NCI-H524 (cell line): ENCODE measurements around the gene SRCIN1.
"Not testable (repeated sequence)": the region's sequence is repeated elsewhere in the genome, so short reads cannot be mapped to it uniquely, and the experiment has no call there.

ENCODE experiments used
- DNase-seq, 2 experiments: peaks; one replicate each; lab custom pipeline; 2025; lab: John Stamatoyannopoulos, UW

Gene SRCIN1

DNA sequence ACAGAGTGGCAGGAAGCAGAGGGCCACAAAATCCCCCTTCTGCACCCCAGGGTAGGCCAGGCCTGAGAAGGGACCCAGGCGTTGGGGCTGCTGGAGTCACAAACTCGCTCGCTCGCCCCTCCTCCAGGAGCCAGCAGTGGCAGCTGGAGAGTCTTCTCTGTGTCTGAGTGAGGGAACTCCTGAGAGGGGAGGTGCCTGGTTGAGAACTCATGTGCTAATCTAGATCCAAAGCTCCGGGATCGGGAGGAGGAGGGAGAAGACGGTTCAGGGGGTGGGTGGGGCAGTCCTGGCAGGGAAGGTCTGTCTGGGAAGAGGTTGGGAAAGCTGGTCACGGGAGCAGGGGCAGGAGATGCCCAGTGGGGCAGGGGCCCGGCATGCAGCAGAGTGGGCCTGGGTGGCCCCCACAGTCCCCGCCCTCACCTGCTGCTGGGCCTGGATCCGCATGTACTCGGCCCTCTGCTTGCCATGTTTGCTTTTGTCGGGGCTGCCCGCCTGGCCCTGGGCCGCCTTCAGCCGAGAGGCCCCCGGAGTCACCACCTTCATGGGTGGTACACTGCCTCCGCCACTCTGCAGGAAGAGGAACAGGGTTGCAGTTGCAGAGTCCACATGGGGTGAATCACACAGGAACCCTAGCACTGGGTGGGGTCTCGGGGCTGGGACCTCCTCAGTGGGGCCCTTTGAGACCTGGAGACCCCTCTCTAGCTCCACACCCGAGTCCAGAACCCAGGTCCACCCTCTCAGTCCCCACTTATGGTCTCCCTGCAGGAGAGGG is 62.2 kb downstream of the SRCIN1 start:
- DNase-seq, result no peak

DNA sequence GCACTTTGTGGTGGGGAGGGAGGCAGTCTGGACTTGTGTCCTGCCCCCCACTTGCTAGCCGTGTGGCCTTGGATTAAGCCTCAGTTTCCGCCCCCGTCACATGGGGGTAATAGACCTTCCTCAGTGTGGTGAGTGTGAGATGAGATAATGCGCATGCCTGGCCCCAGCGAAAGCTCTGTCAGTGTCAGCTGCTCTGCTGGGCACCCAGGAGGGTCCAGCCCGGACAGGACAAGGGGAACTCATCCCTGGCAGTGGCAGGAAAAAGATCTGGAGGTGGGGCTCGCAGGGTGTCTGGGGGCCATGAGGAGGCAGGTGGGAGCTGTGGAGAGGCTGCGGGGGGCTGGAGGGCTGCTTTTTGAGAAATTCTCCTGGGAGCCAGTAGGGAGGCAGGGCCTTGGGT is 63.5 kb downstream of the SRCIN1 start:
- no peak for DNase-seq

DNA sequence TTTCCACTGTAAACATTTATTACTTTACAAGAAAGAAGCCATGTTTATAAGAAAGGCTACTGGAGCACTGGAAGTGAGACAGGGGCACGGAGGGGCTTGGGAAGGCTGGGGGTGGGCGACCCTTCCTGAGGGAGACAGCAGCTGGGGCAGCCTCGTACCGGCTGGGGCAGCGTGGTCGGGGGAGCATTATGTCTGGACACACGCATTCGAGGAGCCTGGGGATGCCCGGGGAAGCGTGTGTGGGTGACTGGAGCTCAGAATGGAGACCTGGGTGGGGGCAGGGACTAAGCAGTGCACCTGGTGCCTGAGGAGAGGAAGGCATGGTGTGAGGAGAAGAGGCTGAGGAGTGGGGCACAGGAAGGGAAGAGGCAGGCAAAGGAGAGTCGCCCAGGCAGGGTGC is 64.5 kb downstream of the SRCIN1 start:
- DNase-seq, result no peak

DNA sequence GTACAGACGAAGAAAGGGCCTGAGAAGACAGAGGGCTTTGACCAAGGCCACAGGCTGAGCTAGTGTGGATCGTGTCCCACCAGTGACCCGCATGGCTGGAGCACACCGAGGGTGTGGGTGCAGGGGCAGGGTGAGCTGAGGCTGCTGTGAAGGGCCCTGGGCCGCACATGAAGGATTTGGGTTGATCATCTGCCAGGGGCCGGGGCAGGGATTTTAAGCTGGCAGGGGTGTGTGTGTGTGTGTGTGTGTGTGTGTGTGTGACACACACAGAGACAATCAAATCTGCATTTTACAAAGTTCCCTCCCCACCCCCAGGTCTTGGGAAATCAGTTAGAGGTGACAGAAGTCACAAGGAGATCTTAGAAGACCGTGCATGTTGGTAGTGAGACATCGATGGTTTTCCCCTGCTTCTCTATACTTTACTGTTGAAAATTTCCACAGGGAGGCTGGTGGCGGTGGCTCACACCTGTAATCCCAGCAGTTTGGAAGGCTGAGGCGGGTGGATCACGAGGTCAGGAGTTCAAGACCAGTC is 65.2 kb downstream of the SRCIN1 start:
- no peak for DNase-seq

DNA sequence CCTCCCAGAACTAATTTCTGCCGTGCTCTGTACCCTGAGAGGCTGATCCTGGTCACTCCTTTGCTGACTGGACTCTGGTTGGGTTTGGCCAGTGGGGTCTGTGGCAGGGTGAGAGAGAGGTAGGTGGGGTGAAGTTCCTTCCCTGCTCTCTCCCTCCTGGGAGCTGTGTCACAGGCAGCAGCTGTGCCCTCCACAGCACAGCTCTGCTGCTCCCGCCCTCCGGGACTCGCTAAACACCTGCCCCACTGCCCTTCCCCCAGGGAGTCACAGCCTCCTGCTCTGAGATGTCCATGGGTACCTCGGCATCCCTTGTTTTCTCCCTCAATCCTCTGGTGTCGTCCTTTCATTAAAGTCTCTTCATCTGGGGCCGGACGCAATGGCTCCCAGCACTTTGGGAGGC is 66.4 kb downstream of the SRCIN1 start:
- peak in 1 of 2 experiments; percentile 52 for DNase-seq

DNA sequence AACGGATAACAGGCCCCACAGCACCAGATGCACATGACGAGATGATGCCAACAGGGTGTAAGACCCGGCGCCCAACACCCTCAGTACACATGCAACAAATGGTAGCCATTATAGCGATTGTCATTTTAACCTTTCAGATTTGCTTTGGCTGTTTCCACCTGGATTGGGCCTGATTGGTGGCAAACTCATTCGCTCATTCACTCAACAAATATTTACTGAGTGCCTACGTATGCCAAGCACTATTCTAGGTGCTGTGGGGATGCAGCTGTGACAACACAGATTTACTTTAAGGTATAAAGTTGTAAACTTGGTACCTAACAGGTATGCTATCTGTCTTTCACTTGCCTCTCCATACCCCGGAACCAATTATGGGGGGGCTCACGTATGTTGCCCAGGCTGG is 66.8 kb downstream of the SRCIN1 start:
- no peak for DNase-seq

DNA sequence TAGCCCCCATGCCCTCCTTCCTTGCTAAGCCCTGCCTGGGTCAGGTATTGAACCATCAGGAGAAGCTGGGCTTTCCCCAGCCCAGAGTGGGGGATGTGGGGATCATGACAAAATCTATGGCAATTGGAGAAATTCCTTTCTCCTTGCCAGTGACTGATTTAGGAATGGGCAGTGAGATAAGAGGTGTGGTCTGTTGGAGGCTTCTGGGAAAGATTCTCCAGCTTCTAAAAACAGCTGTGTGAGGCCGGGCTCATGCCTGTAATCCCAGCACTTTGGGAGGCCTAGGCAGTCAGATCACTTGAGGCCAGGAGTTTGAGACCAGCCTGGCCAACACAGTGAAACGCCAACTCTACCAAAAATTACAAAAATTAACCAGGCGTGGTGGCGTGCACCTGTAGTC is 69.1 kb downstream of the SRCIN1 start:
- no peak for DNase-seq

DNA sequence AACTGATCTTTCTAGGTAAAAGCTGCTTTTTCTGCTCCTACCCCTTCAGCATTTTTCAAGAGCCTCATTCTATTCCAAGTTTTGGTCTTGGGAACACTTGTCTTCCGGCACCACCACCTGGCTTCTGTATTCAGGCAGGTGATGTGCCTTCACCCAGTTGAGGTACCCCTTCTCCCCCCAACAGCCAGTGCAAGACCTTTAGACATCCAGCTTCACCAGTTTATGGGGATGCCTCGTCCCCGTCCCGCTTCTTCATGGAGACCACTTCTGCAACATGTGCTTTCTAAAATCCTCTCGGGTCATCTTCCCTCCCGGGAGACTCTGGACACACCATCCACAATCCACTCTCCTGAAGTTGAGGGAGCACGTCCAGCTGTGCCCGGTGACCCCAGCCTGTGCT is 69.9 kb downstream of the SRCIN1 start:
- no peak for DNase-seq

DNA sequence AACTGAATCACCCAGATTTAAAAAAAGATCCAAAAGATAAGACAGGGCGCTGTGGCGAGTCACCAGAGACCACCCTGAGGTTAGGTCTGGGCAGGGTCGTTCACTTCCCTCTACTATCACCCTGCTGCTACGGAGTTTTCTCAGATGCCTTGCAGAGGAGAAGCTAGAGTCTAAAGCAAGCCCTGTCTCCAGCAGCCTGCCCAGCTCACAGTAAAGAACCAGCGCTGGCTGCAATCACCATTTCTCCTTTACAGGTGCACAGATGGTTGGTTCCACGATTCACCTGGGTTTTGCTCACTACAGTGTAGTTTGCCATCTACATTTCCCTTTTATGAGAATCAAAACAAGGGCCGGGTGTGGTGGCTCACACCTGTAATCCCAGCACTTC is 71.3 kb downstream of the SRCIN1 start:
- DNase-seq, result no peak

DNA sequence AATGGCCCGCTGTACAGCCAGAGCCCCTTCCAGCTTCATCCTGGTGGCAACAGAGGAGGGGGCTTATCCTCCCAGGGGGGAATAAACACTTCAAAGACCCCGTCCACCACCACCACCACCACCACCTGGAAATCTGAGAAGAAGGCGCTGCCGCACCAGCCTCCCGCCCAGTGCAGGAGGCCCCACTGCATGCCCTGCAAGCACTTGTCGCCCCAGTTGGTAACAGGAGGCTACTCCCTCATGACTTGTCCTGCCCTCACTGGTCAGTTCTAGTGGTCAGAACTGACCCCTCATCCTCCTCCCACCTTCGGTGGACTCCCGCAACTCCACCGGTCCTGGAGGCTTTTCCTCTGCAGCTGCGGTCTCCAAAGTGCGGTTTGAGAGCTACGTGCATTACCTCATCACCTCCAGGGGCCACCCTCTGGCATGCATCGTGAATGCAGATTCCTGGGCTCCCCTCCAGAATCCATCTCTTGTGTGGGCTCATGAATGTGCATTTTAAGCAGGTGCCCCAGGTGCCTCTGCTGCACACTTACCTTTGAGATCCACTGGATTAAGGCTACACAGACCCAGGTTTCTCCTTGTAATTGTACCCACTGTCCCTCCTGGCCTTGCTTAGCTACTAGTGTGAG is 71.8 kb downstream of the SRCIN1 start:
- no peak for DNase-seq

DNA sequence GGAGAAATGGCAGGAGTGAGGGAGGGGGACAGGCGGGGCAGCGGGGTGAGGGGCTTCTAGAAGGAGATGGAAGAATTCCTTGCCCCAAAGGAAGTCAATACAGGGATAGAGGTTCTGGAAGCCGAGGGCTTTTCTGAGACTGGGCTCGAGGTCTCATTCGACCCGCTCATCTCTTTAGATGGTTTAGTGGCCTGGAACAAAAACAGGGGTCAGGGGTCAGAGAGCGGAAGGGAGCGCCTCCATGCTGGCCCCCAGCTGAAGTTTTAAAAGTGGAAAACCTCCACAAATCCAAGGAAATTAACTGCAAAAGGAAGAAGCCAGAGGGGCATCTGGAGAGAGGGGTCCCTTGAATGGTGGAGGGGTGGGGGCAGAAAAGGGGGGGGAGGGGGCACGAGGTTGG is 72.5 kb downstream of the SRCIN1 start:
- DNase-seq, result no peak

DNA sequence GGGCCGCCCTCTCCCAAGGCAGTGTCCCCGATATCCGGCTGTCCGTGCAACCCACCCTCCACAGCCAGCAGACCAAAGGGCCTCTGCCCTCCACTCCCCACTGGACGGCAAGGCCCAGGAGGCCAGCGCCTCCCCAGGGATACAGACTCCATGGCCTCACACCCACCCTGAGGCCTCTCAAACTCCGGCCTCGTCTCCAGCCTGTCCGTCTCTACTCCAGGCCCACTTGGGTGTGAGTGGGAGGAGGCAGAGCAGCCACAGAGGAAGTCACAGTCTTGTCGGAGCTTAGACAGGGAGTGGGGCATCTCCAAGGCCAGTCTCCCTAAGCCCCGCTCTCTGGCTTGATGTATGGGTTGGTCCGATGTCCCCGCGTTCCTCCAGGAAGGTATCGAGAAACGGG is 73.3 kb downstream of the SRCIN1 start:
- DNase-seq, result no peak

DNA sequence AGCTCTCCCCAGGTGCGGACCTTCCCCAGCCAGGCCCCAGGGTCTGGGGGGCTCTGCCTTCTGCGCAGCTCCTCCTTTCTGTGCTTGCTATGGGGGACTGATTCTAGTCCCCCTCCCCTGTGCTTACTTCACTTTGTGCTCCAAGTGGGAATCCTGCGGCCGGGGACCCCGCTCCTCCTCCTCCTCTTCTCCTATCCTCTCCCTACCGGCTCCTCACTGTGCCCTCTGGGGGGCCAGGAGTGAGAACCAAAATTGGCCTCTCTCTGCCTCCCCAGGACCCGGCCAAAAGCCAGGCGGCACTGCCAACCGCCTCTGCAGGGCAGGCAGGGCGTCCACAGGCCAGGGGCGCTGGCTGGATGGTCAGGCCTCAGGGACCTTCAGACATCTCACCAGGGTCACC is 74.0 kb downstream of the SRCIN1 start:
- not testable (repeated sequence) for DNase-seq

DNA sequence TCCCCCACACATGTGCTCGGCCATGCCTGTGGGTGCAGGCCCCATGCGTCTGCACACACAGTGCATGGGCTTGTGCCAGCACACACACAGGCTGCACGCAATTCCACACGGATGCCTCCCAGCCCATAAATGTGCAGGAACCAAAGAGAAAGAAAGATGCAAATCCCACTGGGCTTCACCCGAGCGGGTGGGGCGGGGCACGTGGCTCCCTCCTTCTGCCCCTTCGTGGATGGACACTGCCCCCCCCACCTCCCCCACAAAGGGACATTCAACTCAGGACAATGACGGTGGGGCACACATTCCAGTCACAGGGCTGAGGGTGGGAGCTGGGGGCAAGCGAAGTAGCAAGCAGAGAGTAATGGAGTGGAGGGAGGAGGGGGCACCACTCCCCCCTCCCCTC is 74.9 kb downstream of the SRCIN1 start:
- not testable (repeated sequence) for DNase-seq

DNA sequence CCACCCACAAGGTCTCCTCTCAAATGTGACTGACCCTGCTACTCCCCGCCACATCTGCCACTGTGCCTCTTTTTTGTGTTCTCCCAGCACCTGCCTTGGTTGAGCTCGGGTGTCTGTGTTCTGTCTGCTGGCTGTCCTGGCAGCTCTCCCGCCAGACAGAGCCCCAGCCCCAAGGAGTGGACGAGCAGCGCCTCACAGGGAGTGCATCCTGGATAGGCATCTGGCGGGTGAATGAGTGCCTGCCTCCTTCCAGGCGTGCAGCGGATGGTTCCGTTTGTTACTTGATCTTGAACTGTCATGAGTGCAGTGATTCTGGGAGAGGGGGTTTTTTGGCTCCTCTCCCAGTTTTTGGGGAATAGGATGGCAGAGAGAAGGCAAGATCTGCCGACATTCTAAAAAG is 77.6 kb downstream of the SRCIN1 start:
- DNase-seq, result peak; percentile 48 to 79

DNA sequence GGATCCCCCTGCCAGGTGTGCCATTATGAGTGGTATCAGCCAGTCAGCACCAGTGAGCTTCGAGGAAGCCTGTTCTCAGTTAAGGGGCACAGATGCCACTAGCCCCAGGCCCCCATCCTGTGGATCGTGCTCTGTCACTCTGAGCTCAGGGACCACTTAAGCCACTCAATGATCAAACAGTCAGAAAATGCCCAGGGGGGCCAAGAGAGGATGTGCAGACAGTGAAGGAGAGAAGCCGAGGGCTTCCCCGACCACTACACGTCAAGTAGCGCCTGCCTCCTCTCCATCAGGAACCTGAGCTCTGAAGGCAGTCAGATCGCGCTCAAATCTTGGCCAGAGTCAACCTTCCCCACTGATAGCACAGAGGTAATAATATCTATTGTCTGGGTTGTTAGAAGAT is 79.2 kb downstream of the SRCIN1 start:
- DNase-seq, result peak; percentile 21 to 62

DNA sequence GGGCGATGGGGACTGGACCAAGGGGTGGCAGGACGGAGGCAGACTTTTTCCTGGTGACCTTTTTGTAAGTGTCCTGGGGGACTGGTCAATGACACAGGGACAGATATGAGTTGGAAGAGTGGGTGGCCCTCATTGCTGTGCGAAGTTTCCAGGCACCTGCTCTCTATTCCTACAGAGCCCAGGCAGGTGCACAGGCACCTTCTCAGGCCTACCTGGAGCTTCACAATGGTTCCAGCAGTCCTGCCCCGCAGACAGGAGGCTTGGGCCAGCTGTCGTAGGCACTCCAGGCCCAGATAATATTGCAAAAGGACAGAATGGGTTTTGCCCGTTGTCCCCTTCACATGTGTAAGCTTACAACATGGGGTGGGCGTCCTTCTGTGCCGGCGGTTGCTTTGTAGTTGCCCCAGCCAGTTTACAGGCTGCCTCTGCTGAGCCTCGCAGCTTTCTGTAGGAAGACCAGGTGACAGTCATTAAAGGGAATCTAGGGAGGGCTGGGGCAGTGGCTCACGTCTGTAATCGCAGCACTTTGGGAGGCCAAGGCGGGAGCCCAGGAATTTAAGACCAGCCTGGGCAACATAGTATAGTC is 93.2 kb downstream of the SRCIN1 start:
- DNase-seq, result peak; percentile 23 to 67

DNA sequence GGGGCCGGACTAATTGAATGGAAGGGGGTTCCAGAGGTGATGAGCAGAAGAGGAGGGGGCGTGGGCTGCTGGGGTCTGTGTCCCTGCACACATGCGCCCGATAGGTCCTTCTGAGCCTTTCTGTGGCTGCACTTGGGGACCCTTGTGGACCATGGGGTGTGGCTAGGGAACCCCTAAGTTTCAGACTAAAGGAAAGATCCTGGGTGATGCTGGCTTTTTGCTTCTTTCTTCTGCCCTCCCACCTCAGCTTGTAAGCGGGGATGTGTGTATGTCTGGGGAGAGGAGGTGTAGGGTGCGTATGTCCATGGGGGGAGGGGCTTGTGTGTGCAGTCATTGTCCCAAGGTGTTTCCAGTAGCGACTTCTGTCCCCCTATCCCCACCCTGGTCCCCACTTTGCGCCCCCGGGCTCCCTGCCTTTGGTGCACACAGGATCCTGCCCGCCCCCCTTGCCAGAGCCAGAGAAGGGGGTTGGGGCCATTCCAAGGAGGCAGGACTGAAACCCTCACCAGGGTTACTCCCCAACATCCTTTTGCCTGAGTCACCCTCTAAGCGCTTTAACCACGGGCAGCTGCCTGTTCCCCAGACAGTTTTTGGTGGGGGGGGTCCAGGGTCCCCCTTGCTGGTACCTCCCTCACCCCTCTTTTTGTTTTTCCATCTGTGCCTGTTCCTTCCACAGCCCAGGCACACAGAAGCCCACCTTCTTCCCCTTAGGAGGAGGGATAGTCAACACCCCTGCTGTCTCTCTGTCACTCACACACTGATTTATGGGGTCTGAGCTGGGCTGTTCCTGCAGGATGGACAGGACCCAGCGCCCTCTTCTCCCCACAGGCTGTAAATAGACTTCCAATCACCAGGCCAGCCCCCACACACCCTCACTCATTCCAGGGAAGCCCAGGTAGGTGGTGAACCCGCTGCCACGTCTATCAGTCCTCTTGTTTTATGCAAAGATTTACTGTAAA is 94.3 kb downstream of the SRCIN1 start:
- no peak for DNase-seq

DNA sequence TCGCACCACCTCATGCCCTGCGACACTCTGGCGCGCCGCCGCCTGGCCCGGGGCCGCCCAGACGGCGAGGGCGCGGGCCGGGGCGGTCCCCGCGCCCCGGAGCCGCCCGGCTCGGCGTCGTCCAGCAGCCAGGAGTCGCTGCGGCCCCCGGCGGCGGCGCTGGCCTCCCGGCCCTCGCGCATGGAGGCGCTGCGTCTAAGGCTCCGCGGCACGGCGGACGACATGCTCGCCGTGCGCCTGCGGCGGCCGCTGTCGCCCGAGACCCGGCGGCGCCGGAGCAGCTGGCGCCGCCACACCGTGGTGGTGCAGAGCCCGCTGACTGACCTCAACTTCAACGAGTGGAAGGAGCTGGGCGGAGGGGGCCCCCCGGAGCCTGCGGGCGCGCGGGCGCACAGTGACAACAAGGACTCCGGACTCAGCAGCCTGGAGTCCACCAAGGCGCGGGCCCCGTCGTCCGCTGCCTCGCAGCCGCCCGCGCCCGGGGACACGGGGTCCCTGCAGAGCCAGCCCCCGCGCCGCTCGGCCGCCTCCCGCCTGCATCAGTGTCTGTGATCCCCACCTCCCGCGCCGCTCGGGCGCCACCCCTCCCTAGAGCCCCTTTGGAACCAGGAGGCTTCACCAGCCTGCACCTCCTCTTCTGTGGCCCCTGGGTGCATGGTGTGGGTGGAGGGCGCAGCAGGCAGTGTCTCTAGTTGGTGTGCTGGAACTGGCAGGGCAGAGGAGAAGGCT is 95.2 kb downstream of the SRCIN1 start:
- DNase-seq, result no peak

DNA sequence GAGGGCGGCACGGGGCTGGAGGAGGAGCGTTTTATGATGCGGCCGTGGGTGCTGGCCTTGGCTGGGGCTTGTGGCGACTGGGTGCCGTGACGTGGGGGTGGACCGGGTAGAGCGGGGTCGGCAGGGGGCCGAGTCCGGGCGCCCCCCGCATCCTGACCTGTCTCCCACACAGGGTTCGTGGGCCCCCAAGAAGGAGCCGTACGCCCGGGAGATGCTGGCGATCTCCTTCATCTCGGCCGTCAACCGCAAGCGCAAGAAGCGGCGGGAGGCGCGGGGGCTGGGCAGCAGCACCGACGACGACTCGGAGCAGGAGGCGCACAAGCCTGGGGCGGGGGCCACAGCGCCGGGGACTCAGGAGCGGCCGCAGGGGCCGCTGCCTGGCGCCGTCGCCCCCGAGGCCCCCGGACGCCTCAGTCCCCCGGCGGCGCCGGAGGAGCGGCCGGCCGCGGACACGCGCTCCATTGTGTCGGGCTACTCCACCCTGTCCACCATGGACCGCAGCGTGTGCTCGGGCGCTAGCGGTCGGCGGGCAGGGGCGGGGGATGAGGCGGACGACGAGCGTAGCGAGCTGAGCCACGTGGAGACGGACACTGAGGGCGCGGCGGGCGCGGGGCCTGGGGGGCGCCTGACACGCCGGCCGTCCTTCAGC is 95.9 kb downstream of the SRCIN1 start:
- DNase-seq, result no peak
